ENCODE measurements around the gene POFUT1.

GRCh38 chr20:32204205-32205109, 3.2 kb upstream of the POFUT1 start:
- TF ChIP-seq, protein P1, sequence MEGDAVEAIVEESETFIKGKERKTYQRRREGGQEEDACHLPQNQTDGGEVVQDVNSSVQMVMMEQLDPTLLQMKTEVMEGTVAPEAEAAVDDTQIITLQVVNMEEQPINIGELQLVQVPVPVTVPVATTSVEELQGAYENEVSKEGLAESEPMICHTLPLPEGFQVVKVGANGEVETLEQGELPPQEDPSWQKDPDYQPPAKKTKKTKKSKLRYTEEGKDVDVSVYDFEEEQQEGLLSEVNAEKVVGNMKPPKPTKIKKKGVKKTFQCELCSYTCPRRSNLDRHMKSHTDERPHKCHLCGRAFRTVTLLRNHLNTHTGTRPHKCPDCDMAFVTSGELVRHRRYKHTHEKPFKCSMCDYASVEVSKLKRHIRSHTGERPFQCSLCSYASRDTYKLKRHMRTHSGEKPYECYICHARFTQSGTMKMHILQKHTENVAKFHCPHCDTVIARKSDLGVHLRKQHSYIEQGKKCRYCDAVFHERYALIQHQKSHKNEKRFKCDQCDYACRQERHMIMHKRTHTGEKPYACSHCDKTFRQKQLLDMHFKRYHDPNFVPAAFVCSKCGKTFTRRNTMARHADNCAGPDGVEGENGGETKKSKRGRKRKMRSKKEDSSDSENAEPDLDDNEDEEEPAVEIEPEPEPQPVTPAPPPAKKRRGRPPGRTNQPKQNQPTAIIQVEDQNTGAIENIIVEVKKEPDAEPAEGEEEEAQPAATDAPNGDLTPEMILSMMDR (IDR thresholded peaks at IDR 0.05; ENCODE audit: insufficient read depth, low read depth, low read length), result no peak
- TF ChIP-seq EZH2 (IDR thresholded peaks at IDR 0.05; ENCODE audit: insufficient read depth, low read length), result no peak

All from astrocyte (in vitro differentiated cells and primary cell).